ENCODE measurements around the gene PPP1R9B. TPM values are rescaled to one million over a fixed set of nuclear protein-coding genes. Genes with fewer than 3 reads are reported as not detected.

The PPP1R9B gene
- total and polyA plus RNA-seq, 2 of the 8 experiments (the other 6 are each of a cell fraction or from before 2014, with no cell fraction given) = 5.2 to 13.1 TPM

- TF ChIP-seq SIRT6 (IDR thresholded peaks at IDR 0.05; ENCODE audit: low read length) (no peak), ATF2 (IDR thresholded peaks at IDR 0.05; ENCODE audit: low read length) (no peak), EGR1 (IDR thresholded peaks at IDR 0.05; ENCODE audit: borderline replicate concordance, low read depth, low read length) (peak; percentile 98), NANOG (IDR thresholded peaks at IDR 0.05; ENCODE audit: insufficient read depth, low read depth, low read length, poor library complexity, severe bottlenecking) (no peak), RXRA (IDR thresholded peaks at IDR 0.05; ENCODE audit: insufficient read depth, low read depth, low read length) (no peak), BACH1 (IDR thresholded peaks at IDR 0.05; ENCODE audit: low read length) (no peak), RBBP5 (IDR thresholded peaks at IDR 0.05; ENCODE audit: borderline replicate concordance, low read depth, low read length) (0 out of 2 replicates have a peak, but pooled peaks have one; percentile 66), CHD7 (IDR thresholded peaks at IDR 0.05; ENCODE audit: insufficient replicate concordance, low read length) (no peak), SP2 (IDR thresholded peaks at IDR 0.05; ENCODE audit: low read length) (no peak)
Measured at GRCh38 chr17:50151937-50152547, 1.6 kb upstream of the PPP1R9B start (continued).
